Astrocyte (in vitro differentiated cells and primary cell): ENCODE data around the gene GALNT2.

Source experiments
- CTCF ChIP-seq: IDR thresholded peaks from 2 replicates; pipeline ENCODE4 v1.5.1; 2011; ENCODE audit warnings: low read depth, mild to moderate bottlenecking, inconsistent platforms, low read length, moderate library complexity; ENCODE audit not compliant: insufficient read depth
- EZH2 ChIP-seq: IDR thresholded peaks from 2 replicates; pipeline ENCODE4 v1.6.1; 2012; ENCODE audit warnings: mild to moderate bottlenecking, low read length, inconsistent platforms; ENCODE audit not compliant: insufficient read depth

DNA sequence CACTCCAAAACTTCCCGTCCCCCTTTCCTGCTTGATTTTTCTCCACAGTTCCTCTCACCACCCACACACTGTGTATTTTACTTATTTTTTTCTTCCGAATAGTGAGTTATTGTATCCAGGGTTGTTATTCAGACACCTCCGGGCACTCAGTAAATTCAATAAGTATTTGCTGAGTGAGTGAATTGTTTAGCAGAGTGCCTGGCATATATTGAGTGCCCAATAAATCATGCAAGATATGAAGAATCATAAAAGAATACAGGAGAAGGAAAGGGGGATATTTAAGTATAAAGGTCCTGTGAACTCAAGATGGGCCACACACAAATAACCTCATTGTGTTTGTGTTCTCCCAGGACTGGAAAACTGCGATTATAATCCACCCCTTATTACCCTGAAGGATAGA is 139.9 kb downstream of the GALNT2 start:
- TF ChIP-seq EZH2: no peak
- no peak for TF ChIP-seq CTCF
